ENCODE data around the gene TAS1R1.

The TAS1R1 gene

GRCh38 chr1:6585081-6585722 is 30.1 kb downstream of the TAS1R1 start:
- peak in 2 of 42 donors; percentile 26 to 45 for DNase-seq
- intact Hi-C loops (cut with DNase I), result no loop called here

- intact Hi-C loops (cut with DNase I), result no loop called here
- DNase-seq, result no peak
Measured at GRCh38 chr1:6585841-6586240, 30.7 kb downstream of the TAS1R1 start.

- no peak for DNase-seq
Measured at GRCh38 chr1:6586404-6586816, 31.3 kb downstream of the TAS1R1 start.

GRCh38 chr1:6587261-6588005 is 32.3 kb downstream of the TAS1R1 start:
- intact Hi-C loops (cut with DNase I), result no loop called here
- DNase-seq, result peak; percentile 47 to 90 (median 74)

More at GRCh38 chr1:6586404-6586816, 31.3 kb downstream of the TAS1R1 start:
- intact Hi-C loops (cut with DNase I), result no loop called here

- intact Hi-C loops (cut with DNase I), result no loop called here
- DNase-seq, result no peak
Measured at GRCh38 chr1:6588128-6588892, 33.2 kb downstream of the TAS1R1 start.

GRCh38 chr1:6588893-6589520 is 33.9 kb downstream of the TAS1R1 start:
- DNase-seq, result no peak
- intact Hi-C loops (cut with DNase I), result no loop called here

GRCh38 chr1:6590046-6590445 is 34.9 kb downstream of the TAS1R1 start:
- DNase-seq, result no peak
- intact Hi-C loops (cut with DNase I), result no loop called here

- peak in 25 of 42 donors; percentile 7 to 69 (median 48) for DNase-seq
- intact Hi-C loops (cut with DNase I), result no loop called here
Measured at GRCh38 chr1:6591222-6591621, 36.1 kb downstream of the TAS1R1 start.

- intact Hi-C loops (cut with DNase I), result no loop called here
- no peak for DNase-seq
Measured at GRCh38 chr1:6591644-6592043, 36.5 kb downstream of the TAS1R1 start.

GRCh38 chr1:6592441-6592840 is 37.3 kb downstream of the TAS1R1 start:
- no peak for DNase-seq
- intact Hi-C loops (cut with DNase I), result no loop called here

- intact Hi-C loops (cut with DNase I), result no loop called here
- no peak for DNase-seq
Measured at GRCh38 chr1:6592865-6593593, 37.9 kb downstream of the TAS1R1 start.

GRCh38 chr1:6593810-6594209 is 38.7 kb downstream of the TAS1R1 start:
- intact Hi-C loops (cut with DNase I), result no loop called here

GRCh38 chr1:6594977-6595740 is 40.1 kb downstream of the TAS1R1 start:
- intact Hi-C loops (cut with DNase I), result no loop called here
- DNase-seq, result no peak

More at GRCh38 chr1:6593810-6594209, 38.7 kb downstream of the TAS1R1 start:
- DNase-seq, result no peak

GRCh38 chr1:6596351-6596750 is 41.2 kb downstream of the TAS1R1 start:
- intact Hi-C loops (cut with DNase I), result no loop called here
- DNase-seq, result peak in 5 of 42 donors; percentile 18 to 77 (median 39)

- intact Hi-C loops (cut with DNase I), result no loop called here
Measured at GRCh38 chr1:6596886-6597776, 42.0 kb downstream of the TAS1R1 start.

GRCh38 chr1:6597777-6598131 is 42.6 kb downstream of the TAS1R1 start:
- intact Hi-C loops (cut with DNase I), result no loop called here
- DNase-seq, result no peak

More at GRCh38 chr1:6596886-6597776, 42.0 kb downstream of the TAS1R1 start:
- no peak for DNase-seq

All from head of caudate nucleus (tissue), 42 donors.